Stimulated activated CD8-positive, alpha-beta memory T cell treated with anti-CD3 and anti-CD28 coated beads, Interleukin-7, amount 100 ng/mL, for 48 hours (primary cell): ENCODE measurements around the gene FOXP3.

ENCODE experiments used
- DNase-seq, 2 donors: peaks; one replicate each; pipeline ENCODE4 v3.0.0-alpha.2; 2020; ENCODE audit warnings: low read depth in 1 of 2; ENCODE audit errors: extremely low read depth in 1 of 2

Gene FOXP3

GRCh38 chrX:49226946-49227345 lies 37.6 kb downstream of the FOXP3 start:
- no peak for DNase-seq

DNA sequence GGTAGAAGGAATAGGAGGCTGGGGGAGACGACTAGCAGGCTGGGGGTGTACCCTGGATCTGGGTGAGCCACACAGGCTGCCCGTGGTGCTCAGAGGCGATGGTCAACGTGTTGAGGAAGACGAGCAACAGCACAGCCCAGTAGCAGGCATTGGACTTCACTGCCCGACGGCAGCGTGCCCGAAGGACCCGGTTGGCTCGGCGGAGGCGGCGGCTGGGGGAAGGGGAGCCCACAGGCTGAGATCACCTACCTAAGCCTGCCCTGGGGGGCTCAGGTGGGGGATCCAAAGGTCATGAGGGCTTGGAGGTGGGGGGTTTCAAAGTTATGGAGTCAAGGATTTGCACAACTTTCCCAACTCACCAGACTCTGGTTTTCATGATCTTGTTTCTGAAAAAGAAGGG lies 38.7 kb downstream of the FOXP3 start:
- DNase-seq = no peak

- no peak for DNase-seq
These were observed 42.6 kb downstream of the FOXP3 start for GRCh38 chrX:49221868-49222267.

GRCh38 chrX:49220100-49220499 lies 44.4 kb downstream of the FOXP3 start:
- DNase-seq = no peak

DNA sequence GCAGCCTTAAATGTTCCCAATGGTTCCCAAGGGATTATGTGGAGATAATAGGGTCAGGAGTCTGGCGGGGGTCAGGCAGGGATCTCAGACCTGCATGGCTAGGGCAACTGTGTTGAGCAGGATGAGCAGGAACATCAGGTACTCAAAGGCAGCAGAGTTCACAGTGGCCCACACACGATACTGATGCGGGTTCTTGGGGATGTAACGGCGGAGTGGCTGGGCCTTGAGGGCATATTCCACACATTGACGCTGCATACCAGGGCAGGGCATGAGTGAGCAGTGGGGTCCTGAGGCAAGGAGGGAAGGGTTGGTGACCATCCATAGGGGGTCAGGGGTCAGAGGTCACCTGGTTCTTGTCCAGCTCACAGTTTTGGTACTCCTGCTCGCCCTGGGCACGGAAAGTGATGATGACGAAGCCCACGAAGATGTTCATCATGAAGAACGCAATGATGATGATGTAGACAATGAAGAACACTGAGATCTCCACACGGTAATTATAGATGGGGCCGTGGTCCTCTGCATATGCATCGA lies 49.4 kb downstream of the FOXP3 start:
- DNase-seq = no peak

GRCh38 chrX:49214416-49214815 lies 50.1 kb downstream of the FOXP3 start:
- no peak for DNase-seq

- no peak for DNase-seq
These were observed 51.6 kb downstream of the FOXP3 start for GRCh38 chrX:49212861-49213260.

GRCh38 chrX:49212209-49212608 lies 52.3 kb downstream of the FOXP3 start:
- no peak for DNase-seq

DNA sequence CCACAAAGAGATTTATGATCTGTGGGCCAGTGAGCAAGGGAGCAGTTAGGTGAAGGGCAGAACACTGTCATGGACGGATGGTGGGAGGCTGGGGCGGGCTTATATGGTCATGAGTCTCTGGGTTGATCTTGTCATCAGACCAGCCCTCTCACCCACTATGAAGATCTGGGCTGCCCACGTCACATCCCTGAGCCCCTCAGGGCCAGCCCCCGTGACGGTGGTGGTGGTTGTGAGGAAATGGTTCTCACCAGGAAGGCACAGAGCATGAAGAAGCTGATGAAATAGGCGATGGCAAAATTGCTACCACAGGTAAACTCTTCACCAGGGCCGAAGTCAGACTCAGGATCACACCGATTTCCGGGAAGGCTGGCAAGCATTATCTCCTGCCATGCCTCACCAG lies 53.4 kb downstream of the FOXP3 start:
- DNase-seq = no peak

GRCh38 chrX:49210406-49210805 lies 54.1 kb downstream of the FOXP3 start:
- no peak for DNase-seq

- DNase-seq = no peak
These were observed 54.9 kb downstream of the FOXP3 start for GRCh38 chrX:49209434-49210251.

- DNase-seq = no peak
These were observed 56.1 kb downstream of the FOXP3 start for GRCh38 chrX:49208399-49208798.

GRCh38 chrX:49206543-49206942 lies 58.0 kb downstream of the FOXP3 start:
- no peak for DNase-seq

DNA sequence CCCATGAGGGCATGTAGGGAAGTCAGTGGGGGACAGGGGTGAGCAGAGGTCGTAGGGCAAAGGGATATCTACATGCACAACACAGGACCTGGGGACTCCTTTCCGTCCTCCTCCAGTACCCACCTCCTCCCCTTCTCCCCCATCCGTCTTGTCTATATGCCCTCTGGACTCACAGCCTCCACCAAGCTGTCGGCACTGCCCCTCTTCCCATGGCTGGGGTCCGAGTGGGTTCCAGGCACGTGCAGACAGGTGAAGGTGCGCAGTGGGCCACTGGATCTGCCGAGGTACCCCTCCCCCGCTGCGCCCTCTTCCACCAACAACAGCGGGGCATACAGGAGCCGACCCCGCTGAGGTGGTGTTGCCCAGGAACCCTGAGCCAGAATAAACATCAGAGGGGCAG lies 59.1 kb downstream of the FOXP3 start:
- DNase-seq = no peak

- no peak for DNase-seq
These were observed 59.8 kb downstream of the FOXP3 start for GRCh38 chrX:49204709-49205108.

- no peak for DNase-seq
These were observed 60.5 kb downstream of the FOXP3 start for GRCh38 chrX:49204017-49204416.

- no peak for DNase-seq
These were observed 61.0 kb downstream of the FOXP3 start for GRCh38 chrX:49203536-49203935.

DNA sequence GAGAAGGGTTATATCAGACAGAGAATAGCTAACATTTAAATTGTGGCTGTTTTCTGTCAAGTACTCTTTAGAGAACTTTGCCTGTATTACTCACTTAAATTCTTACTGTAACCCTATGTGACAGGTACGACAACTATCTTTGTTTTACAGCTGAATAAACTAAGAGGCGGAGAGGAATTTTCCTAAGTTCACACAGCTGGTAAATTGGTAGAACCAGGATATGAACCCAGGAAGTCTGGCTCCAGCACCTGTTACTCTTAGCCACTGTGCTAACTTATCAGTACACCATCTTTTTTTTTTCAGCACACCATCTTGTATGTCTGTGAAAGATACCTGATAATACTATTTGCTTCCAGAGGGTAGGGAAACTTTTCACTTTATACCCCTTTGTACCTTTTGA lies 62.5 kb downstream of the FOXP3 start:
- no peak for DNase-seq
